H9 (cell line): ENCODE results near the gene GPR35. TPM values are rescaled to one million over a fixed set of nuclear protein-coding genes. Genes with fewer than 3 reads are reported as not detected.
A peak's percentile ranks its signal among the peaks of the same experiment; 100 is the strongest.

Source experiments
- DNase-seq: peaks from one replicate; pipeline ENCODE4 v3.0.0-alpha.2; 2017
- H2AFZ ChIP-seq: one replicate; pipeline ENCODE4 v1.6.1; 2013; ENCODE audit warnings: mild to moderate bottlenecking, low read length, control low read depth, moderate library complexity
- H2AK5ac ChIP-seq: 2 replicates; pipeline ENCODE4 v1.6.1; 2013; ENCODE audit warnings: low read length, control low read depth, mixed read lengths; ENCODE audit not compliant: insufficient read length
- H2BK120ac ChIP-seq: one replicate; pipeline ENCODE4 v1.6.1; 2013; ENCODE audit warnings: low read depth, mild to moderate bottlenecking, low read length, control low read depth, inconsistent platforms; ENCODE audit not compliant: poor library complexity, severe bottlenecking
- H2BK12ac ChIP-seq: 2 replicates; pipeline ENCODE4 v1.6.1; 2013; ENCODE audit warnings: low read length, control low read depth, mixed read lengths, low read depth; ENCODE audit not compliant: insufficient read length
- H2BK15ac ChIP-seq: 2 replicates; pipeline ENCODE4 v1.6.1; 2013; ENCODE audit warnings: low read depth, low read length, control low read depth
- H2BK20ac ChIP-seq: one replicate; pipeline ENCODE4 v1.6.1; 2013; ENCODE audit warnings: low read depth, mild to moderate bottlenecking, low read length, control low read depth, inconsistent platforms; ENCODE audit not compliant: poor library complexity, severe bottlenecking
- H2BK5ac ChIP-seq: 2 replicates; pipeline ENCODE4 v1.6.1; 2013; ENCODE audit warnings: low read length, control low read depth, mixed read lengths; ENCODE audit not compliant: insufficient read length
- H3K14ac ChIP-seq: 2 replicates; pipeline ENCODE4 v1.6.1; 2013; ENCODE audit warnings: low read length, control low read depth; ENCODE audit not compliant: insufficient read depth
- H3K18ac ChIP-seq: 2 replicates; pipeline ENCODE4 v1.6.1; 2013; ENCODE audit warnings: low read depth, mild to moderate bottlenecking, mixed read lengths, low read length, control low read depth; ENCODE audit not compliant: insufficient read length
- H3K23ac ChIP-seq: 2 replicates; pipeline ENCODE4 v1.6.1; 2013; ENCODE audit warnings: low read length, control low read depth, mixed read lengths, low read depth; ENCODE audit not compliant: insufficient read length
- H3K23me2 ChIP-seq: 2 replicates; pipeline ENCODE4 v1.6.1; 2013; ENCODE audit warnings: low read depth, mild to moderate bottlenecking, mixed read lengths, low read length, control low read depth; ENCODE audit not compliant: insufficient read length, poor library complexity, severe bottlenecking
- H3K27ac ChIP-seq: 2 replicates; pipeline ENCODE4 v1.5.1; 2013; ENCODE audit warnings: low read length, control low read depth, mixed read lengths, low read depth; ENCODE audit not compliant: insufficient read length
- H3K27me3 ChIP-seq: 2 replicates; pipeline ENCODE4 v1.6.1; 2013; ENCODE audit warnings: low read length, control low read depth, inconsistent platforms; ENCODE audit not compliant: insufficient read depth
- H3K4ac ChIP-seq: 2 replicates; pipeline ENCODE4 v1.6.1; 2013; ENCODE audit warnings: low read depth, mild to moderate bottlenecking, control low read depth, inconsistent platforms, low read length, moderate library complexity
- H3K4me1 ChIP-seq: 2 replicates; pipeline ENCODE4 v1.6.1; 2013; ENCODE audit warnings: low read length, control low read depth, inconsistent platforms; ENCODE audit not compliant: insufficient read depth
- H3K4me2 ChIP-seq: 2 replicates; pipeline ENCODE4 v1.6.1; 2013; ENCODE audit warnings: low read length, control low read depth, mixed read lengths; ENCODE audit not compliant: insufficient read length, insufficient read depth
- H3K56ac ChIP-seq: 2 replicates; pipeline ENCODE4 v1.6.1; 2013; ENCODE audit warnings: low read depth, mild to moderate bottlenecking, mixed read lengths, low read length, control low read depth; ENCODE audit not compliant: insufficient read length
- H3K79me1 ChIP-seq: 2 replicates; pipeline ENCODE4 v1.6.1; 2013; ENCODE audit warnings: low read depth, mild to moderate bottlenecking, moderate library complexity, low read length, control low read depth, inconsistent platforms; ENCODE audit not compliant: insufficient read depth, poor library complexity, severe bottlenecking
- H3K79me2 ChIP-seq: 2 replicates; pipeline ENCODE4 v1.6.1; 2013; ENCODE audit warnings: low read length, control low read depth, inconsistent platforms; ENCODE audit not compliant: insufficient read depth
- H3K9ac ChIP-seq: 2 replicates; pipeline ENCODE4 v1.6.1; 2013; ENCODE audit warnings: low read length, control low read depth, mixed read lengths; ENCODE audit not compliant: insufficient read length; ENCODE audit errors: extremely low read depth
- H3K9me3 ChIP-seq: one replicate; pipeline ENCODE4 v1.6.1; 2013; ENCODE audit warnings: low read depth, low read length, inconsistent platforms; ENCODE audit not compliant: control insufficient read depth
- H3T11ph ChIP-seq: one replicate; pipeline ENCODE4 v1.6.1; 2013; ENCODE audit warnings: mild to moderate bottlenecking, low read length, control low read depth, inconsistent platforms
- H4K20me1 ChIP-seq: one replicate; pipeline ENCODE4 v1.6.1; 2013; ENCODE audit not compliant: control insufficient read depth, insufficient read length, insufficient read depth
- H4K5ac ChIP-seq: 2 replicates; pipeline ENCODE4 v1.6.1; 2013; ENCODE audit warnings: low read depth, mild to moderate bottlenecking, mixed read lengths, low read length, control low read depth; ENCODE audit not compliant: insufficient read length
- H4K8ac ChIP-seq: replicated peaks from 2 replicates; pipeline ENCODE4 v1.6.1; 2013; ENCODE audit warnings: low read length, control low read depth, mixed read lengths, low read depth; ENCODE audit not compliant: insufficient read length
- H4K91ac ChIP-seq: 2 replicates; pipeline ENCODE4 v1.6.1; 2013; ENCODE audit warnings: low read depth, mild to moderate bottlenecking, moderate library complexity, mixed read lengths, low read length, control low read depth; ENCODE audit not compliant: insufficient read length
- H3K27ac Mint-ChIP-seq, 3 experiments: 2 replicates in 2 of 3; 3 replicates in 1 of 3; pipeline ENCODE4 v1.8.0; 2020 to 2021; ENCODE audit warnings: mixed read lengths in 3 of 3, mild to moderate bottlenecking in 1 of 3, moderate library complexity in 1 of 3
- H3K27me3 Mint-ChIP-seq: 2 replicates; pipeline ENCODE4 v1.8.0; 2021; ENCODE audit warnings: low read depth, mild to moderate bottlenecking, moderate library complexity, mixed read lengths
- H3K36me3 Mint-ChIP-seq, 3 experiments: 2 replicates in 2 of 3; 3 replicates in 1 of 3; pipeline ENCODE4 v1.8.0; 2020 to 2021; ENCODE audit warnings: low read depth in 3 of 3, mixed read lengths in 3 of 3; ENCODE audit not compliant: insufficient read depth in 1 of 3
- H3K4me1 Mint-ChIP-seq, 2 experiments: 2 replicates each; pipeline ENCODE4 v1.8.0; 2020; ENCODE audit warnings: mixed read lengths in 2 of 2
- H3K4me3 Mint-ChIP-seq, 2 experiments: 2 replicates in 1 of 2; 3 replicates in 1 of 2; pipeline ENCODE4 v1.8.0; 2020 to 2021; ENCODE audit warnings: mild to moderate bottlenecking in 2 of 2, mixed read lengths in 2 of 2, moderate library complexity in 1 of 2
- H3K9me3 Mint-ChIP-seq, 2 experiments: 2 replicates in 1 of 2; 3 replicates in 1 of 2; pipeline ENCODE4 v1.8.0; 2020; ENCODE audit warnings: mild to moderate bottlenecking in 2 of 2, mixed read lengths in 2 of 2, moderate library complexity in 1 of 2
- CTCF ChIP-seq: fragments of 200-600 bp; sonication (generic); conservative IDR thresholded peaks from 3 replicates; pipeline ENCODE4 v1.8.0; 2021; ENCODE audit warnings: antibody characterized with exemption, mild to moderate bottlenecking
- WGBS: extraction: QIAGEN DNeasy Blood & Tissue Kit; methylation state at CpG from one replicate; pipeline ENCODE4 v1.1.7; 2013; ENCODE audit warnings: missing lambda C conversion rate, low lambda C conversion rate, mixed read lengths; ENCODE audit not compliant: insufficient read length; ENCODE audit errors: extremely low coverage; 5-methylcytosine and 5-hydroxymethylcytosine counted together
- total RNA-seq: library from RNA; stranded (reverse); gene quantifications from 2 replicates; pipeline ENCODE4 v1.2.1, GENCODE V29; 2021

Gene GPR35
- total RNA-seq, 1 experiment from 2014 or later, result 1.4 TPM

GRCh38 chr2:240585101-240585500 is 40.2 kb upstream of the GPR35 start:
- H3K27me3 Mint-ChIP-seq, result no peaks in the 10 kb centered on the region; the same call in 1 of the 2 replicates
- H4K20me1 ChIP-seq, result no peaks in the 10 kb centered on the region
- H3K79me1 ChIP-seq, result peaks cover 5% of the 10 kb centered on the region
- H3K14ac ChIP-seq, result no peak overlapping the region
- DNase-seq, result no peak
- H3K27ac ChIP-seq, result no peak overlapping the region
- no CpG with 5 or more reads among the region's 6 CpGs for WGBS
- no peak overlapping the region for H2AFZ ChIP-seq
- H2BK20ac ChIP-seq, result no peak overlapping the region
- peak overlapping the region; percentile 77 for H3K4me2 ChIP-seq
- H3K79me2 ChIP-seq, result peaks cover 13% of the 10 kb centered on the region
- no peak overlapping the region for H2BK5ac ChIP-seq
- no peak overlapping the region for H3K9ac ChIP-seq
- H3K27ac Mint-ChIP-seq, result peak overlapping the region in 2 of 3 experiments; percentile 25 to 53; a peak in 3 of 7 replicates
- H3K36me3 Mint-ChIP-seq, result peaks cover 2 to 9% (median 5%) of the 10 kb centered on the region in 3 experiments; a peak in 5 of 7 replicates
- H3K4me3 Mint-ChIP-seq, result peak overlapping the region; percentile 95 to 97
- no peak overlapping the region for H2BK12ac ChIP-seq
- peaks cover 0 to 2% of the 10 kb centered on the region in 2 experiments; a peak in 1 of 5 replicates for H3K9me3 Mint-ChIP-seq
- H3K23ac ChIP-seq, result no peak overlapping the region
- no peaks in the 10 kb centered on the region for H3K9me3 ChIP-seq
- H3T11ph ChIP-seq, result no peak overlapping the region
- no peak overlapping the region for H3K4ac ChIP-seq
- H2AK5ac ChIP-seq, result no peak overlapping the region
- peaks cover 29 to 33% of the 10 kb centered on the region in 2 experiments for H3K4me1 Mint-ChIP-seq
- no peaks in the 10 kb centered on the region for H3K27me3 ChIP-seq
- H4K5ac ChIP-seq, result no peak overlapping the region
- H2BK15ac ChIP-seq, result no peak overlapping the region
- no peak overlapping the region for H4K8ac ChIP-seq
- H3K4me1 ChIP-seq, result peaks cover 12% of the 10 kb centered on the region
- no peak for TF ChIP-seq CTCF
- H3K18ac ChIP-seq, result no peak overlapping the region
- H3K23me2 ChIP-seq, result peaks cover 14% of the 10 kb centered on the region
- H4K91ac ChIP-seq, result no peak overlapping the region
- no peak overlapping the region for H3K56ac ChIP-seq
- H2BK120ac ChIP-seq, result no peak overlapping the region
